ENCODE results near the gene HSPA6.

Gene HSPA6

GRCh38 chr1:161494091-161494735 is 30.1 kb upstream of the HSPA6 start:
- DNase-seq (ENCODE audit: extremely low read depth, insufficient read length), result no peak
- H3K27me3 ChIP-seq (replicated peaks; ENCODE audit: control insufficient read depth, insufficient read depth, low read length), result no peaks in the 10 kb centered on the region

DNA sequence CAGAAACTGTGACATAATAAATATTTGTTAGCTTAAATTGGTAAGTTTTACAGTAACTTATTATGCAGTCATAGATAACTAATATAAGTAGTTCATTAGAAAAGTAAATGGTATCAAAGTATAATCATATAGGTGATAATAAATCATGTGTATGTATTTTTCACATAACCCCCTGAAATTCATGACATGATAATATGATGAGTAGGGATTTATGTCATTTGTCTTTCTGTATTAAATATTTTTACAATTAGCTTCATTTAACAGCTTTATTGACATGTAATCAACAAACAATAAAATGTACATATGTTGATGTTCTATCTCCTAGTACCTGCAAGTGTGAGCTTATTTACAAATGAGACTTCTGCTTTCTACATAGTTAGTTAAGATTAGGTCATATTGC is 28.9 kb upstream of the HSPA6 start:
- TF ChIP-seq CTCF (IDR thresholded peaks at IDR 0.05; ENCODE audit: insufficient read depth, low read length, poor library complexity, severe bottlenecking), result no peak
- no peak for DNase-seq (ENCODE audit: extremely low read depth, insufficient read length)
- Histone ChIP-seq H3K36me3 (ENCODE audit: control insufficient read depth, insufficient read depth, low read length) (no peaks in the 10 kb centered on the region), H3K27me3 (replicated peaks; ENCODE audit: control insufficient read depth, insufficient read depth, low read length) (no peaks in the 10 kb centered on the region), H3K4me3 (replicated peaks; ENCODE audit: low read depth, low read length) (no peak overlapping the region)

More at GRCh38 chr1:161494091-161494735, 30.1 kb upstream of the HSPA6 start:
- TF ChIP-seq CTCF (IDR thresholded peaks at IDR 0.05; ENCODE audit: insufficient read depth, low read length, poor library complexity, severe bottlenecking), result no peak
- no peak overlapping the region for H3K4me3 ChIP-seq (replicated peaks; ENCODE audit: low read depth, low read length)
- H3K36me3 ChIP-seq (ENCODE audit: control insufficient read depth, insufficient read depth, low read length), result no peaks in the 10 kb centered on the region

DNA sequence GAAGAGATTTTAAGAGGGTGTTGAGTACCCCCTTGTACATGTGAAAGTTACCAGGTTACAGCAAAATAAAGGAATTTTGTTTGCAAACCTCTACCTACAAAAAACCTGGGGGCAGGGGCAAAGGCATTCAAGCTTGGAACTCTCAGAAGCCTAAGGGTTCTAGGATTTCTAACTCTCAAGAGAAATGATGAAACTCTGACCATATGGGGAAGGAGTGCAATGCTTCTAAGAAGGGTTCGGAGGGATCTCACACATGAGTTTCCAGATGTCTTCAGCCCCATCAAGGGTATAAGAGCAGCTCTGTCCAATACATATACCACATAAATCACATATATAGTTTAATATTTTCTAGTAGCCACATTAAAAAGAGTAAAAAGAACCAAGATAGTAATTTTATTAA is 26.4 kb upstream of the HSPA6 start:
- DNase-seq (ENCODE audit: extremely low read depth, insufficient read length), result no peak
- TF ChIP-seq CTCF (IDR thresholded peaks at IDR 0.05; ENCODE audit: insufficient read depth, low read length, poor library complexity, severe bottlenecking), result no peak
- Histone ChIP-seq H3K27me3 (replicated peaks; ENCODE audit: control insufficient read depth, insufficient read depth, low read length) (no peaks in the 10 kb centered on the region), H3K4me3 (replicated peaks; ENCODE audit: low read depth, low read length) (no peak overlapping the region), H3K36me3 (ENCODE audit: control insufficient read depth, insufficient read depth, low read length) (no peaks in the 10 kb centered on the region)

GRCh38 chr1:161498646-161499045 is 25.7 kb upstream of the HSPA6 start:
- no peaks in the 10 kb centered on the region for H3K27me3 ChIP-seq (replicated peaks; ENCODE audit: control insufficient read depth, insufficient read depth, low read length)
- DNase-seq (ENCODE audit: extremely low read depth, insufficient read length), result no peak
- H3K36me3 ChIP-seq (ENCODE audit: control insufficient read depth, insufficient read depth, low read length), result no peaks in the 10 kb centered on the region

GRCh38 chr1:161499099-161500039 is 25.0 kb upstream of the HSPA6 start:
- no peaks in the 10 kb centered on the region for H3K27me3 ChIP-seq (replicated peaks; ENCODE audit: control insufficient read depth, insufficient read depth, low read length)
- H3K36me3 ChIP-seq (ENCODE audit: control insufficient read depth, insufficient read depth, low read length), result no peaks in the 10 kb centered on the region
- TF ChIP-seq CTCF (IDR thresholded peaks at IDR 0.05; ENCODE audit: insufficient read depth, low read length, poor library complexity, severe bottlenecking), result no peak
- H3K4me3 ChIP-seq (replicated peaks; ENCODE audit: low read depth, low read length), result no peak overlapping the region
- no peak for DNase-seq (ENCODE audit: extremely low read depth, insufficient read length)

More at GRCh38 chr1:161498646-161499045, 25.7 kb upstream of the HSPA6 start:
- no peak overlapping the region for H3K4me3 ChIP-seq (replicated peaks; ENCODE audit: low read depth, low read length)
- TF ChIP-seq CTCF (IDR thresholded peaks at IDR 0.05; ENCODE audit: insufficient read depth, low read length, poor library complexity, severe bottlenecking), result no peak
